ENCODE measurements around the gene NFIA.

NFIA gene

DNA sequence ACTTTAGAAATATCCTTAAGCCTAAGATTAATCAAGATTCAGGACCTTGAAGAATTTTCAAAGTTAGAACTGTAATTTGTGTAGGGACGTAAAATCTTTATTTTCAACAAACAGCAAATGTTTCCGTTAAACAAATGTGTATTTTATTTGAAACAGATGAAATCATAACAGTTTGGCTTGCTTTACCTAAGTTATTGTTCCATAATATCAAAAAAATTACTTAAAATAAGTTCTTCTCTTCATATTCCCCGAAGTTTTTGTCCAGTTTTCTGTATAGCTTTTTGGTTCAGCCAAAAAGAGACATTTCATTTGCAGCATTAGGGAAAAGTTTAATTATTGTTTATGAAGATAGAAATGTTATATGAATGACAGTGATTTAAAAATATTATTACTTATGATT, 100.1 kb downstream of the NFIA start:
- TF ChIP-seq, protein P1, sequence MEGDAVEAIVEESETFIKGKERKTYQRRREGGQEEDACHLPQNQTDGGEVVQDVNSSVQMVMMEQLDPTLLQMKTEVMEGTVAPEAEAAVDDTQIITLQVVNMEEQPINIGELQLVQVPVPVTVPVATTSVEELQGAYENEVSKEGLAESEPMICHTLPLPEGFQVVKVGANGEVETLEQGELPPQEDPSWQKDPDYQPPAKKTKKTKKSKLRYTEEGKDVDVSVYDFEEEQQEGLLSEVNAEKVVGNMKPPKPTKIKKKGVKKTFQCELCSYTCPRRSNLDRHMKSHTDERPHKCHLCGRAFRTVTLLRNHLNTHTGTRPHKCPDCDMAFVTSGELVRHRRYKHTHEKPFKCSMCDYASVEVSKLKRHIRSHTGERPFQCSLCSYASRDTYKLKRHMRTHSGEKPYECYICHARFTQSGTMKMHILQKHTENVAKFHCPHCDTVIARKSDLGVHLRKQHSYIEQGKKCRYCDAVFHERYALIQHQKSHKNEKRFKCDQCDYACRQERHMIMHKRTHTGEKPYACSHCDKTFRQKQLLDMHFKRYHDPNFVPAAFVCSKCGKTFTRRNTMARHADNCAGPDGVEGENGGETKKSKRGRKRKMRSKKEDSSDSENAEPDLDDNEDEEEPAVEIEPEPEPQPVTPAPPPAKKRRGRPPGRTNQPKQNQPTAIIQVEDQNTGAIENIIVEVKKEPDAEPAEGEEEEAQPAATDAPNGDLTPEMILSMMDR (IDR thresholded peaks at IDR 0.05; ENCODE audit: low read depth, low read length), result no peak
- no peak for DNase-seq (ENCODE audit: extremely low read depth, low read depth)

DNA sequence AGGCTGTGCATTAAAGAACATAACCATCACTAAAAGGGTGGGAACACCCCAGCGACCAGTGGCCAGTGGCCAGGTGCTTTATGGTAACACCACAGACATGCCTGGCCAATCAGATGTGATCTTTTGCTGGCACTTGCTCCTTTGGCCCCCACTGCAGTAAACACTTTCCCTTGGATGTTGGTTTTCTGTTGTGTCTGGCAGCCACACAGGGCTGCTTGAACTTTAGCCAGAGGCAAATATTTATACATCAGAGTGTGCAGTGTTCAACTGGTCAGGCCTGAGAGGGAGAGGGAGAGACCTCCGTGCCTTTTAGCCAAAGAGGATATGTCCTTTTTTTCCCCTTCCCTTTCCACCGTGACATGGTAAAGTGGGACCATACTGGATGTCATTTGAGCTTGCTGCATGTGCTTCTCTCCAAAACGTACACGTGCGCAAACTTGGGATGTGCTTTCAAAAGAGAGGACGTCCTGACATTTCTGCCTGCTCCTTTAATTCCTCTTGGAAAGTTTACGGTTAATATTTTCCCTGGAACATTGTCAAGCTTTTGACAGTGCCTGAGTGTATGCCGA, 101.2 kb downstream of the NFIA start:
- no peak for DNase-seq (ENCODE audit: extremely low read depth, low read depth)
- TF ChIP-seq, protein P1 (IDR thresholded peaks at IDR 0.05; ENCODE audit: low read depth, low read length), result no peak

DNA sequence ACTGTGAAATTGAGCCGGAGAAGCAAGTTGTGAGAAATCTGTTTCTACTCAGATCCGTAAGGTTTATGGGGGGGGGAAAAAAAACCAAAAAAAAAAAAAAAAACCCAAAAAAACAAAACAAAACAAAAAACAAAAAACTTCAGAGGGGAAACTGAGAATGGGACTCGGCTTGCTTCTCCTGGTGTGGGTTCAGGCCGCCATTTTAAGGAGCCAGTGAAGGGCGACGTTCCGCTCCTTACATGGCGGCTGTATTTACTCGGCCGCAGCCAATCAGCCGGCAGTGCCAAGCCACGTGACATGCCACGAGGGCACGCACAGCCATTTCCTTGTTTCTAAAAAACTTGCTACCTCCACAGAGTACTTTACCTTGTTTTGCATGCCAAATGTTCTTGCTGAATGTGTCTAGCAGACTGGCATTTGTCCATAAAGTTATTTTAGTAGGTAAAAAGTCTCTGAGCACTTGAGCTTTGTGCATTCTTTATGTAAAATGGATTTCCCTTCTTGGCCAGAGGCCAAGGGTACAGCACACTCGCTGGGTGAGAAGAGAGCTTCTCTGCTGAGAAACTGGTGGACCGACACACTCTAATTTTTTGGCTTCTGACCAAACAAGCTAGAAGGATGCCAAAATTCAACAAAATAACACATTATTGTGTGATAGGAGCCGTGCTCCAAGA, 101.8 kb downstream of the NFIA start:
- peak; percentile 57 for DNase-seq (ENCODE audit: extremely low read depth, low read depth)
- TF ChIP-seq, protein P1 (IDR thresholded peaks at IDR 0.05; ENCODE audit: low read depth, low read length), result no peak

DNA sequence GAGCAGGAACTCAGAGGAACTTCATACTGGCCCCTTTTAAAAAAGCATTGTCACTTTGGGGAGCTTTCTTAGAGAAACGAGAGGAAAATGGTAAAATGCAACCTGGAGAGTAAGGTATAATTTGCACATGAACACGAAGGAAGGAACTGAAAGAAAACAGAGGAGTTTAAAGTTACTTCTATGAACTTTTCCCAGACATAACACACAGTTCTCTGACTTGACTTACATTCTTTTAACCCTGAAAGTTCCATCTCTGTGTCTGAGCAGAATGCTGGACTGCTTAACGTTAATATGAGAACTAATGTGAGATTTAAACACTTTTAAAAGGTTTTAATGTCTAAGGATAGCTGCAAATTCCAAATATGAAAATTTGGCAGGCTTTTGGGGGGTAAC, 102.3 kb downstream of the NFIA start:
- no peak for DNase-seq (ENCODE audit: extremely low read depth, low read depth)
- TF ChIP-seq, protein P1 (IDR thresholded peaks at IDR 0.05; ENCODE audit: low read depth, low read length), result no peak

DNA sequence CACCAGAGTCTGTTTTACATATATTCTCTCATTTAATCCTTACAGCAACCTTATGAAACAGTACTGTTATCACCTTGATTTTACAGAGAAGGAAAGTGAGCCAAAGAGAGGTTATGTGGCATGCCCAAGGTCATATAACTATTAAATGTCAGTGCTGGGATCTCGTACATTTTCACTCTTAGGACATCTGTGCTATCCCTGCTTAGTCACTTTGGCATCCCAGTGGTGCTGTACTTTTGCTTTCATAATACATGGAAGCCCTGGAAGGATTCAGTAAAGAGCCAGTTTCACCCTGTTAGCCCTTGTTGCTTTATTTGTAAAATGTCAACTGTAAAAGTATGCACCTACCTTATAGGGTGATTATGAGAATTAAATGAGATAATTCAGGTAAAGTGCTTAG, 104.4 kb downstream of the NFIA start:
- TF ChIP-seq, protein P1 (IDR thresholded peaks at IDR 0.05; ENCODE audit: low read depth, low read length), result no peak
- DNase-seq (ENCODE audit: extremely low read depth, low read depth), result no peak

DNA sequence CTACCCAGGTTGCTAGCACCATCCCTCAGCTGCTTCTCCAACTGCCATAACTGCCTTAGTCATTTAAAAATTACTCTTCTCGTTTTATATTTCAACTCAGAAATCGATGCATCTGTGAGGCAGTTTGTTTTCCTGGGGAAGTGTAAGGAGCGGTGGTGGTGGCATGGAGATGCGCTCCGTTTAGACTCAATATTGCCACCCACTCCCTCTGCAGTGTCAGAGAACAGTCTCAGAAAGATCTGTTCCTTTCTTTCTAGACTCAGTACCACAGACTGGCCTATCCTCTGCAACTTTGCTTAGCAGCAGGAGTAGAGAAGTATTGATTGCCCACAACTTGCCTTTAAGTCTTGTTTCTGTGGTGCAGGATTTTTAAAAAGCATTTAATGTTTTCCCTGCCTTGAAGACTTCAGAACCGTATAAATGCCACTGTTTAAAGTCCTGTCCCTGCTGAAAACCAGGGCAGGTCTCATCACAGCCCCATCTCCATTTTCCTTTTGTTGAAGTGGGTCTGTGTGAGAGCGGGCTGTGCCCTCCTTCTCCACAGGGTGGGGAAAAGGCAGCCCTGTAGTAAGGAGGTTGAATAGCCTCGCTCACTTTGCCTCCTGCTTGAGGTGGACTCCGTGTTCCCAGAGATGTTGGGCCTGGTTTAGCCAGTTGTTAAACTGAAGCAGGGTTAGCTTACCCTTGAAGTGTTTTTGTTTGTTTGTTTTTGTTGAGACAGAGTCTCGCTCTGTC, 105.2 kb downstream of the NFIA start:
- no peak for DNase-seq (ENCODE audit: extremely low read depth, low read depth)
- TF ChIP-seq, protein P1 (IDR thresholded peaks at IDR 0.05; ENCODE audit: low read depth, low read length), result no peak

DNA sequence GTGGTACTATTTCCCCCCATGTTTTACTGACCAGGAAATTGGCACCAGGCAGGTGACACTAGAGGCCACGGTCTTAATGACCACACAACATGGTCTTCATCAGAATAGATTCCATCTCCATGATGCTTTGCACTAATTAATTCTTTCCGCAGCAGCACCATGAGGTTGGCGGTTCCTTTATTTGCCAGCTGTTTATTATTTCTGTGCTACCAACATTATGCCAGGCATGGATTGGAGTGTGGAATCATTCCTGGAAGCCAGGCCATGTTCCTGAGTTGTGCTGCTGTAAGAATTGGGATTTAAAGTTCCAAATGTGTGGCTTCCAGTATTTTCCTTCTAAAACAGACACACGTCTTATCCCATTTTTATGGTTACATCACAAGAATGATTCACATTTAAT, 107.8 kb downstream of the NFIA start:
- TF ChIP-seq, protein P1 (IDR thresholded peaks at IDR 0.05; ENCODE audit: low read depth, low read length), result no peak
- no peak for DNase-seq (ENCODE audit: extremely low read depth, low read depth)

Data from AG09319 (cell line).